HT1080 (cell line): ENCODE data around the gene PGS1. TPM values are rescaled to one million over a fixed set of nuclear protein-coding genes. Genes with fewer than 3 reads are reported as not detected.
"Not testable (repeated sequence)": the region's sequence is repeated elsewhere in the genome, so short reads cannot be mapped to it uniquely, and the experiment has no call there.

Source experiments
- DNase-seq: peaks from one replicate; pipeline ENCODE4 v3.0.0-alpha.2; 2015; ENCODE audit warnings: low read depth
- total RNA-seq: library from RNA; depleted of rRNA; stranded (reverse); fragments of >200 nt; shearing (Covaris generic); gene quantifications from 2 replicates; pipeline ENCODE4 v1.2.3, GENCODE V29; 2014

PGS1 gene
- total RNA-seq, 1 experiment from 2014 or later, result 27.6 TPM

- no peak for DNase-seq
These were observed 60.4 kb downstream of the PGS1 start for GRCh38 chr17:78438694-78439325.

DNA sequence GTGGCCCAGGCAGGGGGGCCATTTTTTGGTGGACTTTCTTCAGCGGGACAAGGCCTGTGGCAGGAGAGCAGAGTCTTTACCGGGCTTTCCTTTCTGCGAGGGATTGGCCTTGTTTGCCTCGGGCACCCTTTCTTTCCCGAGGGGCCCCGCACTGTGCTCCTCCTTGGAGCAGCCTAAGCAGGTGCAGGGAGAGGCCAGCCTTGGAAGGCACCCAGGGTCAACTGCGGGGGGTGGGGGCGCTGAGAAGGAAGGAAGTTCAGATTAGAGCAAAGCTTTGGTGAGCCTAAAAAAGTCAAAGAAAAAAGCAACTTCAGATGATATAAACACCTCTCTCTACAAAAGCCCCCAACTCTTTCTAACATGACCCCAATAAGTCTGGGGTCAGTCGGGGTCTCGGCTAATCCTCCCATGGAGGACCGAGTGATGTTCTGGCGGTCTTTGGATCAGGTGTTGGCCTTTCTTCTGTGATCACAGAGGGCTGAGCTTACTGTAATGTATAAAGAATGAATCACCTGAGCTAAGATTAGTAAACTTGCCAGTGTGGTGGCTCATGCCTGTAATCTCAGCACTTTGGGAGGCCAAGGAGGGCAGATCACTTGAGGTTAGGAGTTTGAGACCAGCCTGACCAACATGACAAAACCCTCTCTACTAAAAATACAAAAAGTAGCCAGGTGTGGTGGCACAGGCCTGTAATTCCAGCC is 63.0 kb downstream of the PGS1 start:
- no peak for DNase-seq

DNA sequence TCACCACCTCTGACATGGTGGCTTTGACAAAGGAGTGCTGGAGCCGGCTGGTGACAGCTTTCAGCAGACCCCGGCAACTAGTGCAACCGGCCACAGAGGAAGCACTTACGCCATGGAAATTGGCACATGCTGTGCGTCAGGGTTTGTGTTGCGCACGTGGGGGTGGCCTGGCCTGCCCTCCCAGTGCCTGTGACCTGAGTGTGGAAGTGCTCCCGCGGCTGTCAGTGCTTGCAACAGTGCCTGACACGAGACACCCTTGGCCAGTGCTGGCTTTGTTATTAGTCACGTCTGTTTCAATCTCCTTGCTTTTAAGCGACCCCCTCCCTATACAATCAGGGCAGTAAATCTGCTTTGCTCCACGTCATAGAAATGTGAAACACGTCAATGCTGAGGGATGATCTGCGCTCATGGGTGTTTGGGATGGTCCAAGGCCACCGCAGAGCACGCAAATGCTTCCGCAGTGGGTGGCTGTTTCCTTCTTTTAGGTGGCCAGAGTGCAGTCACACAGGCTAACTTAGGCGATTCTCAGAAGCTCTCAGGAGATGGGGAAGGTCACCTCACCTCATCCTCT is 64.3 kb downstream of the PGS1 start:
- DNase-seq, result no peak

- DNase-seq, result no peak
These were observed 65.9 kb downstream of the PGS1 start for GRCh38 chr17:78444392-78444791.

GRCh38 chr17:78446833-78447232 is 68.4 kb downstream of the PGS1 start:
- no peak for DNase-seq

DNA sequence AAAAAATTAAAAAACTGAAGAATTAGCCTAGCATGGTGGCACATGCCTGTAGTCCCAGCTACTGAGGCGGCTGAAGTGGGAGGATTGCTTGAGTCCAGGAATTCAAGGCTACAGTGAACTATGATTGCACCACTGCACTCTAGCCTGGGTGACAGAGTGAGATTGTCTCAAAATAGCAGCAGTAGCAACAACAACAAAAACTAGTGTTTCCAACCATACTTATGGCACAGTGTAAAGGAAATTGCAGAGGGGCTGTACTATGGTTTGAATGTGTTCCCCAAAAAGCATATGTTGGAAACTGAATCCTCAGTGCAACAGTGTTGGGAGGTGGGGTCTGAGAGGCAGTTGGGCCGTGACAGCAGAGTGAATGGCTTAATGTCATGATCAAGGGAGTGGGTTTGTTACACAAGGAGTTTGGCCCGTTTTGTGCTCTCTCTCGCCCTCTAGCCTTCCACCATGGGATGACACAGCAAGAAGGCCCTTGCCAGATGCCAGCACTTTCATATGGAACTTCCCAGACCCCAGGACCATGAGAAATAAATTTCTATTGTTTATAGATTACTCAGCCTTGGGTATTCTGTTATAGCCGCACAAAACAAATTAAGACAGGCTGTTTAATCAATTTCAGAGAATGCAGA is 70.0 kb downstream of the PGS1 start:
- DNase-seq, result no peak

- no peak for DNase-seq
These were observed 71.6 kb downstream of the PGS1 start for GRCh38 chr17:78449983-78450595.

DNA sequence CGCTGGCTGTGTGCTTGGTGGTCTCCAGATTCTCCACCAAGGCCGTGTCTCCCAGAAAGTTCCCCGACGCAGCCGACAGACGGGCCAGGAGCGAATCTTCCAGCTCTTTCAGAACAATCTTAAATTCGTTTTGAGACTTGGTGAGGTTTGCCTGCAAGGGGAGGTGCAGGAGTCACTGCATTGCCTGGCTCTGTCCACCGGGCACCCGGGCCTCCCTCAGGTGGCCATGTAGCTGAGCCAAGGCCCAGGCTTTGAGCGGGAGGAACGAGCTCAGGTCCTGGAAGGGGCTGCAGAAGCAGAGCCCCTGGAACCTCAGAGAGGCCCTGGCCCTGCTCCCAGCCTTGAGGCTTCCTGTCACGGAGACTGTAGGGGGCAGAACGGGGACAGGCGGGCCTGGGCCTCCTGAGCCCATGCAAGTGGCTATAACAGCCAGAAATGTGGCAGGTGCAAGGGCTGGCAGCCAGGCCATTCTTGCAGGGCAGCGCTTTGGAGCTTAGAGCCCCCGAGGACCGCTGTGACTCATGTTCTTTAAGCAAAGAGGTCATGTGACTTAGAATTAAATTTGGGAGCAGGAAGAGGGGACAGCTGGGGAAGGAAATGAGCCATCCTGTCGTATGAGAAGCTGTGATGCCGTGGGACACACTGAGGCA is 72.4 kb downstream of the PGS1 start:
- no peak for DNase-seq

GRCh38 chr17:78451753-78452152 is 73.3 kb downstream of the PGS1 start:
- no peak for DNase-seq

- DNase-seq, result no peak
These were observed 75.9 kb downstream of the PGS1 start for GRCh38 chr17:78454346-78454745.

DNA sequence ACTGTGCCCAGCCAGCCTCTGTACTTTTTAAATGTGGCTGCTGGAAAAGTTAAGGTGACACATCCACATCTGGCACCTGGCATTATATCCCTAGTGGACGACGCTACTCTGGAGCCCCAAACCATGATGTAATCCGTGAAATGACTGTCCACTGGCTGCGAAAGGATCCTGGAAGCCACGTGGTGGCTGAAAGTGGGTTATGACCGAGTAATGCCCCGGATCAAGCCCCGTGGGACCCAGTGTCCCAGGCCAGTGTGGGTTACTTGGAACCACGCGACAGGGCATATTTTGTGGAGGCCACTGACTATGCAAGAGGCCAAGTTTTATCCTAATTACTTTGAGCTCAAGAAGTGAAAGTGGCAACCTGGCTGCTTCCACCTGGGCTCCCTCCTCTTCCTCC is 79.6 kb downstream of the PGS1 start:
- DNase-seq, result no peak

DNA sequence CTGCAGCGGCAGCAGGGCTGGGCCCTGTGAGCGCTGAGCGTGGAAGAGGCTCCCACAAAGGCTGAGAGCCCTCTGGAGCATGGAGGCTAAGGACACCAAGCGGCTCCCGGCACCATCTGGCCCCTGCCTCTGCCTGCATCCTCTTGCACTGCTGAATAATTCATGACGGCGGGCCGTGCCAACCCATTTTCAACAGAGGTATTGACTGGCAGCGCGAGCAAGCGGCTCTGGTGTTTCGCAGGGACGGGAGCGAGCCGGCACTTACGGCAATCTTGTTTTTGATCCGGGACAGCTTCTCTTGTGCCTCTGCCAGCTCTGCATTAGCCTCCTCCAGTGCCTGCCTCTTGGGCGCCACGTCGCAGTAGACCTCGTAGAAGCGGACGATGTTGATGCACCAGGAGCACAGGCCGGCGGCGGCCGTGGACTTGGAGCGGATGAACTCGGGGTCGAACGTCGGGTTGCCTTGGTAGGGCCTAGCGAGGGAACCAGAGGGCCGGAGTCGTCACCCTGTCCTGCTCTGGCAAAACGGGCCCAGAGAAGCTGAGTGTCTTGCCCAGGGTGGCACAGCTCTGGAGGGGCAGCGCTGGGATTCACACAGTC is 80.4 kb downstream of the PGS1 start:
- no peak for DNase-seq

DNA sequence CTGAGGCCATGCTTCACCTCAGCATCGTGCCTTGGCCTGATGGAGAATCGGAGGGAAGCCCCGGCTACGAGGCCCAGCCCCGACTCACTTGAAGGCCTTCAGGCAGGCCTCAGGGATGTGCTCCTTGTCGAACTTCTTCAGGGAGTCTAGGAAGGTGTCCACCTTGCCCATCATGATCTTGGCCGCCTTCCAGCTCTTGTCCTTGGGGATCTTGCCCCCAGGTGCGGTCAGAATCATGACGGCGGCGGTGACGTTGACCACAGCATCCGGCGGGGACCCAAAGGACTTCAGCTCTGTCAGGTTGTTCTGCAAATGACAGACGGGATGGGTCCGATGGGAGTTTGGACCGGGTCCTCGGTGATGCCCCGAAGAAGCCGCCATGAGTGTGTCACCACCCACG is 81.2 kb downstream of the PGS1 start:
- DNase-seq, result no peak

DNA sequence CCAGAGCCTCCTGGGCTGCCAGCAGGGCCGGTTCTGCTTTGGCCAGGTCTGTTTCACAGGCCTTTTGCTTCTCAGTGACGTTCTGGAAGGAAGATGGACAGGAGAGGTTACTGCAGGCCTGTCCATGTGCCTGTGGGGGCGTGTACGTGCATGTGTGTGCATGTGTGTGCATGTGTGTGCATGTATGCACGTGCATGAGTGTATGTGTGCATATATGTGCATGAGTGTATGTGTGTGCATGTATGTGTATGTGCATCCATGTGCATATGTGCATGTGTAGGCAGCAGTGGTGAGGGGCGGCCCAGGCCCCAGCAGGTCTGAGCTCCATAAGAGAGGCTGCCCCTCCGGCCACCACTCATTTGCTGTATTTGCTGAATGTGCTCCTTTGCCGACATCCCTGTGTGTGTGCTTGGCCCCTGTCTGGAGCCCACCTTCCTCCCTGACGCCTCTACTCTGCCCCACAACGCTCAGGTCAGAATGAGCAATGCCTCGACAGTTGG is 81.8 kb downstream of the PGS1 start:
- no peak for DNase-seq

GRCh38 chr17:78460951-78461798 is 82.7 kb downstream of the PGS1 start:
- no peak for DNase-seq

GRCh38 chr17:78461799-78462053 is 83.3 kb downstream of the PGS1 start:
- DNase-seq, result no peak

DNA sequence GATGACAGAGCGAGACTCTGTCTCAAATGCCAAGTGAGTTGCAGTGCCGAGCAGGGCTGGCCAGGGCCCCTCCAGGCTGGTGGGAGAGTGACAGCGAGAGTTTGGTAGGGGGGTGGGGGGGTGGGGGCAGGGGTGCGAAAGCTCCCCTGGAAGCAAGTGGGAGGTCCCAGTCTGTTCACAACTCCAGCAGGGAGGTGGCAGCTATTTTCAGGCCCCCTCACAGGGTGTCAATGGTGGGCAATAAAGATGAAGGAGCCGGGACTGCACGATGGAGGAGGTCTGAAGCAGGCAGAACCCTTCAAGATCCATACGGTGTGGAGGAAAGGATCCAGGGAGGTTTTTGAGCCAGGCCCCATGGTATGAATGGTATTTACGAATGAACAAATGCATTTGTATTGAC is 83.7 kb downstream of the PGS1 start:
- no peak for DNase-seq

DNA sequence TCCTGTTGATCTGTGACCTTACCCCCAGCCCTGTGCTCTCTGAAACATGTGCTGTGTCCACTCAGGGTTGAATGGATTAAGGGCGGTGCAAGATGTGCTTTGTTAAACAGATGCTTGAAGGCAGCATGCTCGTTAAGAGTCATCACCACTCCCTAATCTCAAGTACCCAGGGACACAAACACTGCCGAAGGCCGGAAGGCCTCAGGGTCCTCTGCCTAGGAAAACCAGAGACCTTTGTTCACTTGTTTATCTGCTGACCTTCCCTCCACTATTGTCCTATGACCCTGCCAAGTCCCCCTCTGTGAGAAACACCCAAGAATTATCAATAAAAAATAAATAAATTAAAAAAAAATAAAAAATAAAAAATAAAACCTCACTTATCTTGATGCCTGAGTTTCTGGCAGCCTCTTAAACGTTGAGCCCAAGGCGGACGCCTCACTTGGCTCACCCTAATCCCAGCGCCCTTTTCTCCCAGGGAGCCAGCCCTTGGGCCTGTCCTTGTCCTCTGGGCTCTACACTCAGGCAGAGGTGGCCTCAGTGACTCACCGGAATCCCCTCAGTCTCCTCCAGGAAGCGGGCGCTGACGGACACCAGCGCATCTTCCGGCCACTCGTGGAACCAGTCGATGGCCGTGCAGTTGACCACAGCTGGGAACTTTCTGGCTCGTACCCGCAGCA is 87.8 kb downstream of the PGS1 start:
- DNase-seq, result not testable (repeated sequence)
